ENCODE measurements around the gene HTT. TPM values are rescaled to one million over a fixed set of nuclear protein-coding genes. Genes with fewer than 3 reads are reported as not detected.

The HTT gene
- total RNA-seq, 1 experiment from 2014 or later = 64.4 TPM

DNA sequence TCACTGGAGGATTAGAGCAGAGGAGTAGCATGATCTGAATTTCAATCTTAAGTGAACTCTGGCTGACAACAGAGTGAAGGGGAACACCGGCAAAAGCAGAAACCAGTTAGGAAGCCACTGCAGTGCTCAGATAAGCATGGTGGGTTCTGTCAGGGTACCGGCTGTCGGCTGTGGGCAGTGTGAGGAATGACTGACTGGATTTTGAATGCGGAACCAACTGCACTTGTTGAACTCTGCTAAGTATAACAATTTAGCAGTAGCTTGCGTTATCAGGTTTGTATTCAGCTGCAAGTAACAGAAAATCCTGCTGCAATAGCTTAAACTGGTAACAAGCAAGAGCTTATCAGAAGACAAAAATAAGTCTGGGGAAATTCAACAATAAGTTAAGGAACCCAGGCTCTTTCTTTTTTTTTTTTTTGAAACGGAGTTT is 5.2 kb downstream of the HTT start:
- H4K91ac ChIP-seq (ENCODE audit: insufficient read length, low read depth, low read length) = no peak overlapping the region
- peaks cover 12% of the 10 kb centered on the region for H3K79me1 ChIP-seq (ENCODE audit: insufficient read depth, low read depth, low read length, poor library complexity, severe bottlenecking)
- Mint-ChIP-seq H3K36me3 (ENCODE audit: insufficient read depth in 1 of 3, low read depth in 3 of 3) (peaks cover 1 to 6% (median 5%) of the 10 kb centered on the region in 3 experiments; a peak in 6 of 7 replicates), H3K4me3 (no peak overlapping the region), H3K27ac (no peak overlapping the region; a peak in 1 of 7 replicates), H3K4me1 (peaks cover 11% of the 10 kb centered on the region in 2 experiments), H3K9me3 (no peaks in the 10 kb centered on the region), H3K27me3 (ENCODE audit: low read depth) (no peaks in the 10 kb centered on the region)
- H2BK120ac ChIP-seq (ENCODE audit: low read depth, low read length, poor library complexity, severe bottlenecking) = no peak overlapping the region
- H2BK5ac ChIP-seq (ENCODE audit: insufficient read length, low read length) = no peak overlapping the region
- no peak overlapping the region for H2AFZ ChIP-seq (ENCODE audit: low read length)
- no CpG with 5 or more reads among the region's 6 CpGs for WGBS (ENCODE audit: extremely low coverage, insufficient read length, low lambda C conversion rate)
- H3K27me3 ChIP-seq (ENCODE audit: insufficient read depth, low read length) = no peaks in the 10 kb centered on the region
- H2BK15ac ChIP-seq (ENCODE audit: low read depth, low read length) = no peak overlapping the region
- H3K4me1 ChIP-seq (ENCODE audit: insufficient read depth, low read length) = no peaks in the 10 kb centered on the region; the same call in 1 of the 2 replicates
- H3K4ac ChIP-seq (ENCODE audit: low read depth, low read length) = no peak overlapping the region
- H4K20me1 ChIP-seq (ENCODE audit: control insufficient read depth, insufficient read depth, insufficient read length) = no peaks in the 10 kb centered on the region
- H3T11ph ChIP-seq (ENCODE audit: low read length) = no peak overlapping the region
- no peak overlapping the region for H2AK5ac ChIP-seq (ENCODE audit: insufficient read length, low read length)
- no peak overlapping the region for H3K18ac ChIP-seq (ENCODE audit: insufficient read length, low read depth, low read length)
- no peak overlapping the region for H4K8ac ChIP-seq (replicated peaks; ENCODE audit: insufficient read length, low read depth, low read length)
- peaks cover 5% of the 10 kb centered on the region for H3K23me2 ChIP-seq (ENCODE audit: insufficient read length, low read depth, low read length, poor library complexity, severe bottlenecking)
- TF ChIP-seq, protein P1, sequence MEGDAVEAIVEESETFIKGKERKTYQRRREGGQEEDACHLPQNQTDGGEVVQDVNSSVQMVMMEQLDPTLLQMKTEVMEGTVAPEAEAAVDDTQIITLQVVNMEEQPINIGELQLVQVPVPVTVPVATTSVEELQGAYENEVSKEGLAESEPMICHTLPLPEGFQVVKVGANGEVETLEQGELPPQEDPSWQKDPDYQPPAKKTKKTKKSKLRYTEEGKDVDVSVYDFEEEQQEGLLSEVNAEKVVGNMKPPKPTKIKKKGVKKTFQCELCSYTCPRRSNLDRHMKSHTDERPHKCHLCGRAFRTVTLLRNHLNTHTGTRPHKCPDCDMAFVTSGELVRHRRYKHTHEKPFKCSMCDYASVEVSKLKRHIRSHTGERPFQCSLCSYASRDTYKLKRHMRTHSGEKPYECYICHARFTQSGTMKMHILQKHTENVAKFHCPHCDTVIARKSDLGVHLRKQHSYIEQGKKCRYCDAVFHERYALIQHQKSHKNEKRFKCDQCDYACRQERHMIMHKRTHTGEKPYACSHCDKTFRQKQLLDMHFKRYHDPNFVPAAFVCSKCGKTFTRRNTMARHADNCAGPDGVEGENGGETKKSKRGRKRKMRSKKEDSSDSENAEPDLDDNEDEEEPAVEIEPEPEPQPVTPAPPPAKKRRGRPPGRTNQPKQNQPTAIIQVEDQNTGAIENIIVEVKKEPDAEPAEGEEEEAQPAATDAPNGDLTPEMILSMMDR (conservative IDR thresholded peaks at IDR 0.05) = no peak
- no peak overlapping the region for H4K5ac ChIP-seq (ENCODE audit: insufficient read length, low read depth, low read length)
- H2BK12ac ChIP-seq (ENCODE audit: insufficient read length, low read depth, low read length) = no peak overlapping the region
- H2BK20ac ChIP-seq (ENCODE audit: low read depth, low read length, poor library complexity, severe bottlenecking) = no peak overlapping the region
- no peak overlapping the region for H3K56ac ChIP-seq (ENCODE audit: insufficient read length, low read depth, low read length)
- no peak for DNase-seq
- no peak overlapping the region for H3K9ac ChIP-seq (ENCODE audit: extremely low read depth, insufficient read length, low read length)
- H3K23ac ChIP-seq (ENCODE audit: insufficient read length, low read depth, low read length) = no peak overlapping the region
- H3K14ac ChIP-seq (ENCODE audit: insufficient read depth, low read length) = no peak overlapping the region
- no peak overlapping the region for H3K4me2 ChIP-seq (ENCODE audit: insufficient read depth, insufficient read length, low read length)
- H3K9me3 ChIP-seq (ENCODE audit: control insufficient read depth, low read depth, low read length) = no peaks in the 10 kb centered on the region
- H3K79me2 ChIP-seq (ENCODE audit: insufficient read depth, low read length) = peaks cover 37% of the 10 kb centered on the region; the same call in 1 of the 2 replicates
- no peak overlapping the region for H3K27ac ChIP-seq (ENCODE audit: insufficient read length, low read depth, low read length)
